Measurements from ENCODE around the gene CHTOP.
A peak's percentile ranks its signal among the peaks of the same experiment; 100 is the strongest.

DNA sequence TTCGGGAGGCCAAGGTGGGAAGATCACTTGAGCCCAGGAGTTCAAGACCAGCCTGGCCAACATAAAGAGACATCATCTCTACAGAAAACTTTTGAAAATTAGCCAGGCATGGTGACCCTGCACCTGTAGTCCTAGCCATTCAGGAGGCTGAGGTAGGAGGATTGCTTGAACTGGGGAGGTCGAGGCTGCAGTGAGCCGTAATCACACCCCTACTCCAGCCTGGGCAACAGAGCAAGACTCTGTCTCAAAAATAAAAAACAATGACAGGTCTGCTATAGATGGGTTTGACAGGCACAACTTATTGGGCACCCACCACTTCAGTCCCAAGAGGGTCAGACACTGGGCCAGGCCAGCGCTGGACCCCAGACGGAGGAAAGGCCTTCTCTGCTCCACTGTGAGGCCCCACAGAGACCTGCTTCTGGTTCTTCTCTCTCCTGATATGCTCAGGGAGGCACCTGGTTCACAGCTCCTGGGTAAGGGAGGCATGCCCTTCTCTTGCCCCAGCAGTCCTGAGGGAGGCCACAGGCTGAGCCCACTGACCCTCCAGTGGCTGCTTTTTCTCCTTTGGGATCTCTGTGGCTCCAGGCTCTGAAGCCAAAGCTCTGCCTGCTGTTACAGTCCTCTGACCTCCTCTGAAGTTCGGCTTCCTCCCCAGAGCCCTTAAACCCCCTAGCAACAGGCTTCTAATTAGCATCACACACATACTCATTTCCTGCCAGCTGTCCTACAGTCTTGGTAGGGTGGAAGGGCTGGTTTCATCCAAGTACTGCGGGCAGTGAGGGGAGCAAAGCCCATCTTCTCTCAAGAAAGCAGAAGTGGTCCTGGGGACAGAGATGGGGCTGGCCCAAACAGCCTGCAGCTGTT is 35.3 kb upstream of the CHTOP start:
- TF ChIP-seq, protein P1, sequence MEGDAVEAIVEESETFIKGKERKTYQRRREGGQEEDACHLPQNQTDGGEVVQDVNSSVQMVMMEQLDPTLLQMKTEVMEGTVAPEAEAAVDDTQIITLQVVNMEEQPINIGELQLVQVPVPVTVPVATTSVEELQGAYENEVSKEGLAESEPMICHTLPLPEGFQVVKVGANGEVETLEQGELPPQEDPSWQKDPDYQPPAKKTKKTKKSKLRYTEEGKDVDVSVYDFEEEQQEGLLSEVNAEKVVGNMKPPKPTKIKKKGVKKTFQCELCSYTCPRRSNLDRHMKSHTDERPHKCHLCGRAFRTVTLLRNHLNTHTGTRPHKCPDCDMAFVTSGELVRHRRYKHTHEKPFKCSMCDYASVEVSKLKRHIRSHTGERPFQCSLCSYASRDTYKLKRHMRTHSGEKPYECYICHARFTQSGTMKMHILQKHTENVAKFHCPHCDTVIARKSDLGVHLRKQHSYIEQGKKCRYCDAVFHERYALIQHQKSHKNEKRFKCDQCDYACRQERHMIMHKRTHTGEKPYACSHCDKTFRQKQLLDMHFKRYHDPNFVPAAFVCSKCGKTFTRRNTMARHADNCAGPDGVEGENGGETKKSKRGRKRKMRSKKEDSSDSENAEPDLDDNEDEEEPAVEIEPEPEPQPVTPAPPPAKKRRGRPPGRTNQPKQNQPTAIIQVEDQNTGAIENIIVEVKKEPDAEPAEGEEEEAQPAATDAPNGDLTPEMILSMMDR (conservative IDR thresholded peaks at IDR 0.05; ENCODE audit: low read depth in 2 of 2) = no peak
- TF ChIP-seq POLR2AphosphoS5 (IDR thresholded peaks at IDR 0.05; ENCODE audit: low read depth) (no peak), EZH2 (IDR thresholded peaks at IDR 0.05; ENCODE audit: low read depth, unreplicated experiment) (no peak), EZH2phosphoT487 (IDR thresholded peaks at IDR 0.05; ENCODE audit: unreplicated experiment) (no peak), JUNB (IDR thresholded peaks at IDR 0.05; ENCODE audit: unreplicated experiment) (no peak)
- TF ChIP-seq, protein P2, sequence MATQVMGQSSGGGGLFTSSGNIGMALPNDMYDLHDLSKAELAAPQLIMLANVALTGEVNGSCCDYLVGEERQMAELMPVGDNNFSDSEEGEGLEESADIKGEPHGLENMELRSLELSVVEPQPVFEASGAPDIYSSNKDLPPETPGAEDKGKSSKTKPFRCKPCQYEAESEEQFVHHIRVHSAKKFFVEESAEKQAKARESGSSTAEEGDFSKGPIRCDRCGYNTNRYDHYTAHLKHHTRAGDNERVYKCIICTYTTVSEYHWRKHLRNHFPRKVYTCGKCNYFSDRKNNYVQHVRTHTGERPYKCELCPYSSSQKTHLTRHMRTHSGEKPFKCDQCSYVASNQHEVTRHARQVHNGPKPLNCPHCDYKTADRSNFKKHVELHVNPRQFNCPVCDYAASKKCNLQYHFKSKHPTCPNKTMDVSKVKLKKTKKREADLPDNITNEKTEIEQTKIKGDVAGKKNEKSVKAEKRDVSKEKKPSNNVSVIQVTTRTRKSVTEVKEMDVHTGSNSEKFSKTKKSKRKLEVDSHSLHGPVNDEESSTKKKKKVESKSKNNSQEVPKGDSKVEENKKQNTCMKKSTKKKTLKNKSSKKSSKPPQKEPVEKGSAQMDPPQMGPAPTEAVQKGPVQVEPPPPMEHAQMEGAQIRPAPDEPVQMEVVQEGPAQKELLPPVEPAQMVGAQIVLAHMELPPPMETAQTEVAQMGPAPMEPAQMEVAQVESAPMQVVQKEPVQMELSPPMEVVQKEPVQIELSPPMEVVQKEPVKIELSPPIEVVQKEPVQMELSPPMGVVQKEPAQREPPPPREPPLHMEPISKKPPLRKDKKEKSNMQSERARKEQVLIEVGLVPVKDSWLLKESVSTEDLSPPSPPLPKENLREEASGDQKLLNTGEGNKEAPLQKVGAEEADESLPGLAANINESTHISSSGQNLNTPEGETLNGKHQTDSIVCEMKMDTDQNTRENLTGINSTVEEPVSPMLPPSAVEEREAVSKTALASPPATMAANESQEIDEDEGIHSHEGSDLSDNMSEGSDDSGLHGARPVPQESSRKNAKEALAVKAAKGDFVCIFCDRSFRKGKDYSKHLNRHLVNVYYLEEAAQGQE (IDR thresholded peaks at IDR 0.05; ENCODE audit: unreplicated experiment) = no peak
- TF ChIP-seq, protein P3, sequence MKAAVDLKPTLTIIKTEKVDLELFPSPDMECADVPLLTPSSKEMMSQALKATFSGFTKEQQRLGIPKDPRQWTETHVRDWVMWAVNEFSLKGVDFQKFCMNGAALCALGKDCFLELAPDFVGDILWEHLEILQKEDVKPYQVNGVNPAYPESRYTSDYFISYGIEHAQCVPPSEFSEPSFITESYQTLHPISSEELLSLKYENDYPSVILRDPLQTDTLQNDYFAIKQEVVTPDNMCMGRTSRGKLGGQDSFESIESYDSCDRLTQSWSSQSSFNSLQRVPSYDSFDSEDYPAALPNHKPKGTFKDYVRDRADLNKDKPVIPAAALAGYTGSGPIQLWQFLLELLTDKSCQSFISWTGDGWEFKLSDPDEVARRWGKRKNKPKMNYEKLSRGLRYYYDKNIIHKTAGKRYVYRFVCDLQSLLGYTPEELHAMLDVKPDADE (IDR thresholded peaks at IDR 0.05) = peak; percentile 77
